ENCODE results near the gene SINHCAF. TPM values are rescaled to one million over a fixed set of nuclear protein-coding genes. Genes with fewer than 3 reads are reported as not detected.

SINHCAF gene
- total and polyA plus RNA-seq, 4 donors: 2.3 to 10.3 (median 4.9) TPM

DNA sequence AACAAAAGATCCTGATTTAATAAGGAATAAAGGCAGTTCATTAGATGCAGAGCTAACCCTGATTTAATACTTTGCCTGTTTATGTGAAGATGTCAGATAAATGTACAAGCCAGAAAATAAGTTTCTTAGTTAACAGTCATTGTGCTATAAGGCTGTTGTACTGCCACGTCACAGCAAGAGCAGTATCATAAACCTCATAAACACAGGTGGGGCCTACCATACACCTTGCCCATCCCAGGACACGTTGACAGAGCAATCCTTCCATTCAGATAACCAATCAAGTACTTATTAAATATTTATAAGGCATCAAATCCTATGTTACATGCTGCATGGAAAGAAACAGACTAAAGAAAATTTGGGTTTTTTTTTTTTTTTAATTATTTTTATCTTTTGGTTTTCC, 36.5 kb downstream of the SINHCAF start:
- Histone ChIP-seq H3K9ac (ENCODE audit: low read depth in 1 of 2, low read length in 2 of 2) (no peak overlapping the region), H3K4me3 (ENCODE audit: low read depth in 1 of 3, low read length in 3 of 3) (no peak overlapping the region), H3K27me3 (ENCODE audit: control insufficient read depth in 4 of 4, insufficient read depth in 4 of 4, low read length in 3 of 4) (no peaks in the 10 kb centered on the region), H3K4me1 (ENCODE audit: control insufficient read depth in 4 of 4, insufficient read depth in 4 of 4, low read length in 3 of 4) (no peaks in the 10 kb centered on the region), H3K27ac (ENCODE audit: low read depth in 1 of 2, low read length in 2 of 2) (no peak overlapping the region), H3K36me3 (ENCODE audit: control insufficient read depth in 4 of 4, insufficient read depth in 3 of 4, low read depth in 1 of 4, low read length in 3 of 4) (peaks cover 4 to 14% (median 8%) of the 10 kb centered on the region in 4 donors), H3K9me3 (ENCODE audit: control insufficient read depth in 4 of 4, low read length in 3 of 4) (no peaks in the 10 kb centered on the region)
- no peak for DNase-seq (ENCODE audit: low spot score)
- TF ChIP-seq TAF1 (conservative IDR thresholded peaks at IDR 0.05): no peak
- TF ChIP-seq, protein P1, sequence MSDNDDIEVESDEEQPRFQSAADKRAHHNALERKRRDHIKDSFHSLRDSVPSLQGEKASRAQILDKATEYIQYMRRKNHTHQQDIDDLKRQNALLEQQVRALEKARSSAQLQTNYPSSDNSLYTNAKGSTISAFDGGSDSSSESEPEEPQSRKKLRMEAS (IDR thresholded peaks at IDR 0.05): no peak
- no peak for TF ChIP-seq HNF4A (conservative IDR thresholded peaks at IDR 0.05)
- TF ChIP-seq, protein P2, sequence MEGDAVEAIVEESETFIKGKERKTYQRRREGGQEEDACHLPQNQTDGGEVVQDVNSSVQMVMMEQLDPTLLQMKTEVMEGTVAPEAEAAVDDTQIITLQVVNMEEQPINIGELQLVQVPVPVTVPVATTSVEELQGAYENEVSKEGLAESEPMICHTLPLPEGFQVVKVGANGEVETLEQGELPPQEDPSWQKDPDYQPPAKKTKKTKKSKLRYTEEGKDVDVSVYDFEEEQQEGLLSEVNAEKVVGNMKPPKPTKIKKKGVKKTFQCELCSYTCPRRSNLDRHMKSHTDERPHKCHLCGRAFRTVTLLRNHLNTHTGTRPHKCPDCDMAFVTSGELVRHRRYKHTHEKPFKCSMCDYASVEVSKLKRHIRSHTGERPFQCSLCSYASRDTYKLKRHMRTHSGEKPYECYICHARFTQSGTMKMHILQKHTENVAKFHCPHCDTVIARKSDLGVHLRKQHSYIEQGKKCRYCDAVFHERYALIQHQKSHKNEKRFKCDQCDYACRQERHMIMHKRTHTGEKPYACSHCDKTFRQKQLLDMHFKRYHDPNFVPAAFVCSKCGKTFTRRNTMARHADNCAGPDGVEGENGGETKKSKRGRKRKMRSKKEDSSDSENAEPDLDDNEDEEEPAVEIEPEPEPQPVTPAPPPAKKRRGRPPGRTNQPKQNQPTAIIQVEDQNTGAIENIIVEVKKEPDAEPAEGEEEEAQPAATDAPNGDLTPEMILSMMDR (IDR thresholded peaks at IDR 0.05; ENCODE audit: low read depth, low read length, missing input control): no peak
- WGBS: 87% methylated on average over 2 of the region's 2 CpGs

DNA sequence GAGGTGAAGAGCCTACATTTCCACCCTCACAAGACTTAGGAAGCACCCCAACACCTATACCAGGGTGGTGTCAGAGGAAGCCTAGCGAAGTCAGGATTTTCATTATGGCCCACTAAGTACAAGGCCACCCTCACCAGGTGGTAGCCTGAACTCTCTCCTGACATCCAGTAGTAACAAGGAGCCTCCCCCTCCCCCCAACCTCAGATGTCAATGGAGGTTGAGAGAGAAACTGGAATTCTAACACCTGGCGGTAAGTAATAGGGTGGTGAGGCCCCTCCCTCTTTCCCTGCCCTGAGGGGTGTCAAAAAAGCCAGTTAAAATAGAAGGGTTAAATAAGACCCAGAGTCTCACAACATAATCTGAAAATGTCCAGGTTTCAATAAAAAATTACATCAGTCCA, 37.6 kb downstream of the SINHCAF start:
- no peaks in the 10 kb centered on the region for H3K9me3 ChIP-seq (ENCODE audit: control insufficient read depth in 4 of 4, low read length in 3 of 4)
- no peaks in the 10 kb centered on the region for H3K4me1 ChIP-seq (ENCODE audit: control insufficient read depth in 4 of 4, insufficient read depth in 4 of 4, low read length in 3 of 4)
- H3K9ac ChIP-seq (ENCODE audit: low read depth in 1 of 2, low read length in 2 of 2): no peak overlapping the region
- H3K27ac ChIP-seq (ENCODE audit: low read depth in 1 of 2, low read length in 2 of 2): no peak overlapping the region
- H3K4me3 ChIP-seq (ENCODE audit: low read depth in 1 of 3, low read length in 3 of 3): no peak overlapping the region
- TF ChIP-seq, protein P3, sequence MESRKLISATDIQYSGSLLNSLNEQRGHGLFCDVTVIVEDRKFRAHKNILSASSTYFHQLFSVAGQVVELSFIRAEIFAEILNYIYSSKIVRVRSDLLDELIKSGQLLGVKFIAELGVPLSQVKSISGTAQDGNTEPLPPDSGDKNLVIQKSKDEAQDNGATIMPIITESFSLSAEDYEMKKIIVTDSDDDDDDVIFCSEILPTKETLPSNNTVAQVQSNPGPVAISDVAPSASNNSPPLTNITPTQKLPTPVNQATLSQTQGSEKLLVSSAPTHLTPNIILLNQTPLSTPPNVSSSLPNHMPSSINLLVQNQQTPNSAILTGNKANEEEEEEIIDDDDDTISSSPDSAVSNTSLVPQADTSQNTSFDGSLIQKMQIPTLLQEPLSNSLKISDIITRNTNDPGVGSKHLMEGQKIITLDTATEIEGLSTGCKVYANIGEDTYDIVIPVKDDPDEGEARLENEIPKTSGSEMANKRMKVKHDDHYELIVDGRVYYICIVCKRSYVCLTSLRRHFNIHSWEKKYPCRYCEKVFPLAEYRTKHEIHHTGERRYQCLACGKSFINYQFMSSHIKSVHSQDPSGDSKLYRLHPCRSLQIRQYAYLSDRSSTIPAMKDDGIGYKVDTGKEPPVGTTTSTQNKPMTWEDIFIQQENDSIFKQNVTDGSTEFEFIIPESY (IDR thresholded peaks at IDR 0.05): no peak
- TF ChIP-seq NR2F2 (IDR thresholded peaks at IDR 0.05): no peak
- no peak for TF ChIP-seq HNF4G (IDR thresholded peaks at IDR 0.05)
- TF ChIP-seq SP1 (IDR thresholded peaks at IDR 0.05): no peak
- no peak for TF ChIP-seq TAF1 (conservative IDR thresholded peaks at IDR 0.05)
- no peak for TF ChIP-seq YY1 (IDR thresholded peaks at IDR 0.05)
- TF ChIP-seq, protein P1 (IDR thresholded peaks at IDR 0.05): no peak
- TF ChIP-seq FOXA2 (IDR thresholded peaks at IDR 0.05): no peak
- TF ChIP-seq FOXA1 (IDR thresholded peaks at IDR 0.05): no peak
- TF ChIP-seq, protein P4, sequence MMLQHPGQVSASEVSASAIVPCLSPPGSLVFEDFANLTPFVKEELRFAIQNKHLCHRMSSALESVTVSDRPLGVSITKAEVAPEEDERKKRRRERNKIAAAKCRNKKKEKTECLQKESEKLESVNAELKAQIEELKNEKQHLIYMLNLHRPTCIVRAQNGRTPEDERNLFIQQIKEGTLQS (IDR thresholded peaks at IDR 0.05): no peak
- no peak for TF ChIP-seq GABPA (IDR thresholded peaks at IDR 0.05 in 1 of 2, conservative IDR thresholded peaks at IDR 0.05 in 1 of 2)
- TF ChIP-seq HNF4A (conservative IDR thresholded peaks at IDR 0.05): no peak
- TF ChIP-seq RAD21 (IDR thresholded peaks at IDR 0.05): no peak
- TF ChIP-seq, protein P5, sequence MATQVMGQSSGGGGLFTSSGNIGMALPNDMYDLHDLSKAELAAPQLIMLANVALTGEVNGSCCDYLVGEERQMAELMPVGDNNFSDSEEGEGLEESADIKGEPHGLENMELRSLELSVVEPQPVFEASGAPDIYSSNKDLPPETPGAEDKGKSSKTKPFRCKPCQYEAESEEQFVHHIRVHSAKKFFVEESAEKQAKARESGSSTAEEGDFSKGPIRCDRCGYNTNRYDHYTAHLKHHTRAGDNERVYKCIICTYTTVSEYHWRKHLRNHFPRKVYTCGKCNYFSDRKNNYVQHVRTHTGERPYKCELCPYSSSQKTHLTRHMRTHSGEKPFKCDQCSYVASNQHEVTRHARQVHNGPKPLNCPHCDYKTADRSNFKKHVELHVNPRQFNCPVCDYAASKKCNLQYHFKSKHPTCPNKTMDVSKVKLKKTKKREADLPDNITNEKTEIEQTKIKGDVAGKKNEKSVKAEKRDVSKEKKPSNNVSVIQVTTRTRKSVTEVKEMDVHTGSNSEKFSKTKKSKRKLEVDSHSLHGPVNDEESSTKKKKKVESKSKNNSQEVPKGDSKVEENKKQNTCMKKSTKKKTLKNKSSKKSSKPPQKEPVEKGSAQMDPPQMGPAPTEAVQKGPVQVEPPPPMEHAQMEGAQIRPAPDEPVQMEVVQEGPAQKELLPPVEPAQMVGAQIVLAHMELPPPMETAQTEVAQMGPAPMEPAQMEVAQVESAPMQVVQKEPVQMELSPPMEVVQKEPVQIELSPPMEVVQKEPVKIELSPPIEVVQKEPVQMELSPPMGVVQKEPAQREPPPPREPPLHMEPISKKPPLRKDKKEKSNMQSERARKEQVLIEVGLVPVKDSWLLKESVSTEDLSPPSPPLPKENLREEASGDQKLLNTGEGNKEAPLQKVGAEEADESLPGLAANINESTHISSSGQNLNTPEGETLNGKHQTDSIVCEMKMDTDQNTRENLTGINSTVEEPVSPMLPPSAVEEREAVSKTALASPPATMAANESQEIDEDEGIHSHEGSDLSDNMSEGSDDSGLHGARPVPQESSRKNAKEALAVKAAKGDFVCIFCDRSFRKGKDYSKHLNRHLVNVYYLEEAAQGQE (IDR thresholded peaks at IDR 0.05): no peak
- TF ChIP-seq RXRA (IDR thresholded peaks at IDR 0.05): no peak
- TF ChIP-seq, protein P2 (IDR thresholded peaks at IDR 0.05; ENCODE audit: low read depth, low read length, missing input control): no peak
- TF ChIP-seq EGR1 (IDR thresholded peaks at IDR 0.05; ENCODE audit: low read depth in 2 of 2): no peak
- no peak for TF ChIP-seq JUND (IDR thresholded peaks at IDR 0.05)
- no peak for DNase-seq (ENCODE audit: low spot score)
- H3K27me3 ChIP-seq (ENCODE audit: control insufficient read depth in 4 of 4, insufficient read depth in 4 of 4, low read length in 3 of 4): no peaks in the 10 kb centered on the region
- H3K36me3 ChIP-seq (ENCODE audit: control insufficient read depth in 4 of 4, insufficient read depth in 3 of 4, low read depth in 1 of 4, low read length in 3 of 4): peaks cover 4 to 14% (median 9%) of the 10 kb centered on the region in 4 donors
- 98% methylated on average over 2 of the region's 2 CpGs for WGBS

All from liver (tissue), 9 donors.